Central memory CD8-positive, alpha-beta T cell (primary cell): ENCODE results near the gene WDPCP.
"Not testable (repeated sequence)": the region's sequence is repeated elsewhere in the genome, so short reads cannot be mapped to it uniquely, and the experiment has no call there.

ENCODE experiments used
- ATAC-seq: fragments of 150-1000 bp; cut with Tn5 transposase; replicated peaks from 2 replicates; pipeline ENCODE4 v1.10.0; 2022; ENCODE audit warnings: mild to moderate bottlenecking, moderate FRiP score, moderate number of reproducible peaks; ENCODE audit not compliant: poor library complexity, severe bottlenecking; ENCODE audit errors: extremely low read depth
- DNase-seq, 2 donors: peaks; one replicate each; pipeline ENCODE4 v3.0.0; 2021; ENCODE audit warnings: low spot score in 2 of 2
- H3K27ac Mint-ChIP-seq: one replicate; pipeline ENCODE4 v1.8.0; 2022; ENCODE audit warnings: low read depth, mild to moderate bottlenecking, moderate library complexity, mixed read lengths
- H3K27me3 Mint-ChIP-seq: one replicate; pipeline ENCODE4 v1.8.0; 2022; ENCODE audit warnings: mixed read lengths
- H3K36me3 Mint-ChIP-seq: one replicate; pipeline ENCODE4 v1.8.0; 2022; ENCODE audit warnings: mild to moderate bottlenecking, moderate library complexity, mixed read lengths; ENCODE audit not compliant: insufficient read depth
- H3K4me1 Mint-ChIP-seq: one replicate; pipeline ENCODE4 v1.8.0; 2022; ENCODE audit warnings: mixed read lengths
- H3K4me3 Mint-ChIP-seq: one replicate; pipeline ENCODE4 v1.8.0; 2022; ENCODE audit warnings: mild to moderate bottlenecking, moderate library complexity, mixed read lengths
- H3K9me3 Mint-ChIP-seq: one replicate; pipeline ENCODE4 v1.8.0; 2022; ENCODE audit warnings: mixed read lengths

Gene WDPCP

DNA sequence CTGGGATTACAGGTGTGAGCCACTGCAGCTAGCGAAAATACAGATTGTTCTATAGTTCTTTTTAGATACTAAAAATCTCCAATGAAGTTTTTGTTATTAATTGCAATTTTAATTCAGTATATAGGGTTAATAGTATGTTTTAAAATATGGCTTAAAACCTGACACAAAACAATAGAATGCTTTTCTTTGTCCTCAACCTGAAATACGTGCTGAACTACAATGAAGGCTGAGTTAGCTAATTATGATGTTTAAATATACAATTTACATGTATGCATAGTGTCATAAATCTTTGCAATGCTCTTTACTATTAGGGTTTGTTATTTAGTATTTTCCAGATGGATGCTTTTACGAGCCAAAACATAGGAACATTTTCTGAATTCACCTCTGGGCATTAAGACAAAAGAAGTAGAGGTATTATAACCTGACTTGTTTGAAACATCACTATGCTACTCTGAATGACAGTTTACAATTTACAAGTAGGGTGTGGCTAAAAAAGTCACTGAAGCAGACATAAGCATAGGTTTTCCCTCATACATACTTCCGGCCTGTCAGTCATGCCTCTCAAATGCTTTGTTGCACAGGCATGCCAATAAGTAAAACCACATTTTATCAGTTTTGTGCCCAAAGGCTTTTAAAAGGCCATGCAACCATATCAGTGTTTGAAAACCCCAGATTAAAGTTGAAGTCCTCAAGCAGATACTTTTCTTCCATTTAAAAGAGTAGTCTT is 369.3 kb downstream of the WDPCP start:
- no peaks in the 10 kb centered on the region for H3K27me3 Mint-ChIP-seq
- H3K9me3 Mint-ChIP-seq = peaks cover 8% of the 10 kb centered on the region
- ATAC-seq (no peak), DNase-seq (no peak)
- H3K36me3 Mint-ChIP-seq = no peaks in the 10 kb centered on the region
- no peak overlapping the region for H3K4me3 Mint-ChIP-seq
- no peak overlapping the region for H3K27ac Mint-ChIP-seq
- H3K4me1 Mint-ChIP-seq = no peaks in the 10 kb centered on the region

DNA sequence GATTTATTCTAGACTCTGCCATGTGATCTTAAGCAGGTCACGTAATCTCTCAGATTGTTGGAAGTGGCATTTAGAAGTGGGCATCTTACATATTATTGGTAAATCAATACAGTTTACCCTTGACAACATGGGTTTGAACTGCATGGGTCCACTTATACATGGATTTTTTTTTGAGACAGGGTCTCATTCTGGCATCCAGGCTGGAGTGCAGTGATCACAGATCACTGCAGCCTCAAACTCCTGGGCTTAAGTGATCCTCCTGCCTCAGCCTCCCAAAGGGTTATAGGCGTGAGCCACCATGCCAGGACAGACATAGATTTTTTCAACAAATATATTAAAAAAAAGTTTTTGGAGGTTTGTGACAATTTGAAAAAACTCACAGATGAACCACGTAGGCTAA is 393.0 kb downstream of the WDPCP start:
- ATAC-seq (no peak), DNase-seq (no peak)
- no peaks in the 10 kb centered on the region for H3K4me1 Mint-ChIP-seq
- no peaks in the 10 kb centered on the region for H3K27me3 Mint-ChIP-seq
- H3K9me3 Mint-ChIP-seq = no peaks in the 10 kb centered on the region
- no peak overlapping the region for H3K27ac Mint-ChIP-seq
- H3K4me3 Mint-ChIP-seq = no peak overlapping the region
- H3K36me3 Mint-ChIP-seq = no peaks in the 10 kb centered on the region

DNA sequence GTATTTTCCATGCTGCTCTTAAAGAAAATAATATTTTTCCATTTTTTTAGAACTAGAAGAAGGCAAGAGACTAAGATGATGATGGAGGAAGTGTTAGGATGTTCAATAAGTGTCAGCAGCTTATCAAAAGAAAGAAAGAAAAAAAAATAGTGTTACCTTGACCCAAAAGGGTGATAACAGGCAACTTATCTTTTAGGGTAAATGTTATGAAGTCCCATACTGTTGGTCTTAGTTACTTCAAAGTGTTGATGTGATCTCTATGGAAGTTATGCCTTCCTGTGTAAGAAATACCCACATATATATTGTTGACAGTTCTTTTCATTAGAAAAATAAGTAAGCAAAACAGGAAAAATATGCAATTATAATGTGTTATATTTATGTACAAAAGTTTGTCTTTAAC is 394.1 kb downstream of the WDPCP start:
- Mint-ChIP-seq H3K4me1 (no peaks in the 10 kb centered on the region), H3K9me3 (peaks cover 6% of the 10 kb centered on the region), H3K4me3 (no peak overlapping the region), H3K27ac (no peak overlapping the region), H3K27me3 (no peaks in the 10 kb centered on the region), H3K36me3 (no peaks in the 10 kb centered on the region)
- ATAC-seq = no peak
- no peak for DNase-seq

DNA sequence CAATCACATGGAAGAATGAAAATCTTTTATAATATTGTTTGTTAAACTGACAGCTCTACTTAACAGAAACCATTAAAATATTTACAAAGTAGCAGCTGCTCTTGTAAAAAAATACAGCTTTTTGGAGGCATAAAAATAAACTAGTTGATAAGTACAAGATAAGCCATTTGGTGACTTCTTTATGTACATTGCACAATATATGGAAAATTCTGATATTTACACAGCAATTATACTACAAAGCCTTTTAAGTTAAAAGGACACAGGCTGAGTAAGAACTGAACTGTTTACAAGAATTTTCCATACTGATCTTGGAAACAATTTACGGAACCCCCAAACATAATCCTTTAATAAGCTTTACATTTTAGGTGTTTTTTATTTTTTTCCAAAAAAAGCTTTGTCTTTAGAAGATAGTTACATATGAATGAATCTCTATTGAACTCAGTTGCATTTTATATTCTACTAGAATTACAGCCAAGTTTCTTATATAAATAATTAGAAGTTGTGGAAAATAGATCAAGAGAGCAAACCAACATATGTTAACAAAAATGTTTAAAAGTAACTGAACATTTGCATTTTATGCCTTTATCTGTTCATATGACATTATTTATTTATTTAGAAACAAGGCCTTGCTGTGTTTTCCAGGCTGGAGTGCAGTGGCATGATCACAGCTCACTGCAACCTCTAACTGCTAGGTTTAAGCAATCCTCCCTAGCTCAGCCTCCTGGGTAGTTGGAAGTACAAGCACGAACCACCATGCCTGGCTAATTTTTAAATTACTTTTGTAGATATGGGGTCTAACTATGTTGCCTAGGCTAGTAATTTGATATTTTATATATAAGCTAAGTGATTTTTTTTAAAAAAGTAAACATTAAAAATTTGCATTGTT is 395.1 kb downstream of the WDPCP start:
- no peaks in the 10 kb centered on the region for H3K4me1 Mint-ChIP-seq
- no peaks in the 10 kb centered on the region for H3K27me3 Mint-ChIP-seq
- ATAC-seq = no peak

DNA sequence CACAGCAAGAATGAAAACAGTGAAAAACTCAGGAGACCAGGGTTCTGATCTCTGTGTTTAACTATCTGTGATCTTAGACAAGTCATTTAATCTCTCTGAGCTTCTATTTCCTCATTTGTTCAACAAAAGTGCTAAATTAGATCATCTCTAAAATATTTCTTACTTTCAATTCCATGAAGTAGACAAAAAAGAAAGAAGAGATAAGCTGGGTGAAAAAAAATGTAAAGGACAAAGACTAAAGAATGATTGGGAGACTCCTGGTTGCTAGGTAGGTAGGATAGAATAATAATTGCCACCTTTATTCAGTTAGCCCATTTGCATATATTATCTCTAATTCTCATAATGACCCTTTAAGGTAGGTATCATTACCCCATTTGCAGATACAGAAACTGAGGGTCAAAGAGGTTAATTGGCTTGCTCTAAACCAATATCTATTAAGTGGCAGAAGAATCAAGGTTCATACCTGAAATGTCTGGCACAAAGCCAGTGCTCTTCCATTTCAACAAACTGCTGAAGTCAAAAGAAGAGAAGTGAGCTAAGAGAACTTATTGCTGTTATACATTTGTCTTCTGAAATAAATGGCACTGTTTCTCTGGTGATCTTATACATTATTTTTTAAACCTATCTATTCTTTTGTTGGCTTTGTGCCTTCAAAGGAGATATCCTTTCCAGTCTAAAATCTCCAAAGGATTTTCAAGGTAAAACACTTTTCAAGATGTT is 395.9 kb downstream of the WDPCP start:
- H3K36me3 Mint-ChIP-seq = no peaks in the 10 kb centered on the region
- no peak overlapping the region for H3K4me3 Mint-ChIP-seq
- no peaks in the 10 kb centered on the region for H3K27me3 Mint-ChIP-seq
- H3K27ac Mint-ChIP-seq = no peak overlapping the region
- ATAC-seq (no peak), DNase-seq (no peak)
- H3K9me3 Mint-ChIP-seq = peaks cover 22% of the 10 kb centered on the region
- H3K4me1 Mint-ChIP-seq = no peaks in the 10 kb centered on the region

More for the DNA sequence above, 395.1 kb downstream of the WDPCP start:
- DNase-seq = no peak
- no peak overlapping the region for H3K4me3 Mint-ChIP-seq
- no peaks in the 10 kb centered on the region for H3K36me3 Mint-ChIP-seq
- peaks cover 15% of the 10 kb centered on the region for H3K9me3 Mint-ChIP-seq
- no peak overlapping the region for H3K27ac Mint-ChIP-seq

- ATAC-seq = no peak
- H3K27me3 Mint-ChIP-seq = no peaks in the 10 kb centered on the region
- H3K9me3 Mint-ChIP-seq = peaks cover 31% of the 10 kb centered on the region
- H3K4me1 Mint-ChIP-seq = no peaks in the 10 kb centered on the region
- no peak overlapping the region for H3K4me3 Mint-ChIP-seq
- no peak overlapping the region for H3K27ac Mint-ChIP-seq
- DNase-seq = no peak
- H3K36me3 Mint-ChIP-seq = no peaks in the 10 kb centered on the region
Observed at GRCh38 chr2:63189026-63189425, 399.3 kb downstream of the WDPCP start.

DNA sequence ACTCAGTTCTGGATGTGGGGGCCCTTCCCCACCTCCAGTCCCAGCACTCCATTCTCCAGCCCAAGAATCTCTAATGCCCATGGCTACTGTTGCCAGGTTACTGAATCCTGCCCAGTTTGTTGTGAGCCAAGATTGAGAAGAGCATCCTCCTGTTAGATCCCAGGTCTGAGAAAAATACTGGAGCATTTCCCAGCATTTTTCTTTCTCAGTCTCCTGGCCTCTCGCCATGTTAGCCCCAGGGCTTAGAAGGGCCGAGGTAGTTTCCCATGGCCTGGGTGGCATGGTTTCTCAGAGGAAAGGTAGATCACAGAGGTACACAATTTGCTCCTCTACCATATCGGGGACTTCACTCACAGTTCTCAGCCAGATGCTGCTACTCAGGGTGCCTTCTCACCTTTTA is 401.9 kb downstream of the WDPCP start:
- DNase-seq = no peak
- peaks cover 31% of the 10 kb centered on the region for H3K9me3 Mint-ChIP-seq
- H3K27ac Mint-ChIP-seq = no peak overlapping the region
- no peaks in the 10 kb centered on the region for H3K4me1 Mint-ChIP-seq
- ATAC-seq = no peak
- no peak overlapping the region for H3K4me3 Mint-ChIP-seq
- no peaks in the 10 kb centered on the region for H3K36me3 Mint-ChIP-seq
- no peaks in the 10 kb centered on the region for H3K27me3 Mint-ChIP-seq

DNA sequence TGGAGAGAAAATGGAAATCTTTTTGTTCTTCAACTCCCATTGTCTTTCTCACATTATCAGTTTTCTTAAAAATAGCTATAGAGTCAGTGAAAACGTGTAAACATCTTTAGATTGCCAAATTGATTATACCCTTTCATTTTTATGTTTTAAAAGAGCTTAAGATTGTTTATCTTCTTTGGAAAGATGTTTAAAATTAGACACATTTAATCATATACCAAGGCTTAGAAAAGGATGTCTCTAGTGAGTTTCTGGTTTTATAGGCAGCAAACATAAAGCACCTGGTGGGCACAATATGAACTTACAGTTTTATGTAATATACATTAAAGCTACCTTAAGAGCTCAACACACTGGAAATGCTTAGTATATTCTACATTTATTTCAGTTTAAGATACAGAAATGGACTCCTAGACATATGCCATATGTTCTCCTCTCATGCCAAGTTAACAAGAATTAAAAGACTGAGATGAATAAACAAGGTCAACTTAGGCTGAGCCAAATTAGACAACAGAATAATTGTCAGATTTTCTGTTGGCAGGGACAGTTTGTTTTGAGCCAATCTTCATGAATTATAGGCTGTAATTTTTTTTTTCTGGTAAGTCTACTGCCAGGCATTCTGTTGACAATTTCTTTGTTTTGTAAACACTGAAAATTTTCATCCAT is 425.0 kb downstream of the WDPCP start:
- Mint-ChIP-seq H3K36me3 (peaks cover 2% of the 10 kb centered on the region), H3K27ac (no peak overlapping the region), H3K4me1 (no peaks in the 10 kb centered on the region), H3K27me3 (no peaks in the 10 kb centered on the region), H3K9me3 (peaks cover 8% of the 10 kb centered on the region), H3K4me3 (no peak overlapping the region)
- ATAC-seq (no peak), DNase-seq (no peak)

- ATAC-seq (no peak), DNase-seq (no peak)
- H3K27ac Mint-ChIP-seq = no peak overlapping the region
- no peak overlapping the region for H3K4me3 Mint-ChIP-seq
- H3K27me3 Mint-ChIP-seq = no peaks in the 10 kb centered on the region
- peaks cover 2% of the 10 kb centered on the region for H3K36me3 Mint-ChIP-seq
- no peaks in the 10 kb centered on the region for H3K4me1 Mint-ChIP-seq
- no peaks in the 10 kb centered on the region for H3K9me3 Mint-ChIP-seq
Observed at GRCh38 chr2:63159262-63159661, 429.0 kb downstream of the WDPCP start.

GRCh38 chr2:63136683-63137082 is 451.6 kb downstream of the WDPCP start:
- not testable (repeated sequence) for H3K4me3 Mint-ChIP-seq, ATAC-seq, DNase-seq, H3K4me1 Mint-ChIP-seq, H3K27me3 Mint-ChIP-seq, H3K36me3 Mint-ChIP-seq, H3K27ac Mint-ChIP-seq
- H3K9me3 Mint-ChIP-seq = peaks cover 44% of the 10 kb centered on the region

- peaks cover under 1% of the 10 kb centered on the region for H3K36me3 Mint-ChIP-seq
- no peak overlapping the region for H3K4me3 Mint-ChIP-seq
- peaks cover 36% of the 10 kb centered on the region for H3K9me3 Mint-ChIP-seq
- no peaks in the 10 kb centered on the region for H3K27me3 Mint-ChIP-seq
- no peak for ATAC-seq
- DNase-seq = no peak
- no peak overlapping the region for H3K27ac Mint-ChIP-seq
- H3K4me1 Mint-ChIP-seq = no peaks in the 10 kb centered on the region
Observed at GRCh38 chr2:63132020-63132419, 456.3 kb downstream of the WDPCP start.

DNA sequence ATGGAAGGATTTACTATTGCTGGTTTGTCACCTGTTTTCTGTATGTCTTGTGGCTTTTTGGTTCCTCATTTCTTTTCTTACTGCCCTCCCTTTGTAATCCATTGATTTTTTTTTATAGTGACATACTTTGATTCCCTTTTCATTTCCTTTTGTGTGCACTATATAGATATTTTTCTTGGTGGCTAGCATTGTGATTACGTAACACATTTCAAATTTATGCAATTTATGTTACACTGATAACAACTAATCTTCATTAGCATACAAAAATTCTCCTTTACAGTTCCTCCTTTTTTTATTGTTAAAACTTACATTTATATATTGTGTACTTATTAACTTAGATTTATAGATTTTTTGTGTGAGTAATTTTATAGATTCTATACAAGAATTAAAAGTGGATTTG is 457.1 kb downstream of the WDPCP start:
- Mint-ChIP-seq H3K27me3 (no peaks in the 10 kb centered on the region), H3K27ac (no peak overlapping the region), H3K9me3 (peaks cover 31% of the 10 kb centered on the region), H3K4me1 (no peaks in the 10 kb centered on the region), H3K4me3 (no peak overlapping the region), H3K36me3 (no peaks in the 10 kb centered on the region)
- DNase-seq (no peak), ATAC-seq (no peak)
